ENCODE measurements around the gene IRF1. TPM values are rescaled to one million over a fixed set of nuclear protein-coding genes. Genes with fewer than 3 reads are reported as not detected.
"Not testable (repeated sequence)": the region's sequence is repeated elsewhere in the genome, so short reads cannot be mapped to it uniquely, and the experiment has no call there.

The IRF1 gene, protein sequence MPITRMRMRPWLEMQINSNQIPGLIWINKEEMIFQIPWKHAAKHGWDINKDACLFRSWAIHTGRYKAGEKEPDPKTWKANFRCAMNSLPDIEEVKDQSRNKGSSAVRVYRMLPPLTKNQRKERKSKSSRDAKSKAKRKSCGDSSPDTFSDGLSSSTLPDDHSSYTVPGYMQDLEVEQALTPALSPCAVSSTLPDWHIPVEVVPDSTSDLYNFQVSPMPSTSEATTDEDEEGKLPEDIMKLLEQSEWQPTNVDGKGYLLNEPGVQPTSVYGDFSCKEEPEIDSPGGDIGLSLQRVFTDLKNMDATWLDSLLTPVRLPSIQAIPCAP
- 366 and 371 TPM in 2 replicates for total RNA-seq

DNA sequence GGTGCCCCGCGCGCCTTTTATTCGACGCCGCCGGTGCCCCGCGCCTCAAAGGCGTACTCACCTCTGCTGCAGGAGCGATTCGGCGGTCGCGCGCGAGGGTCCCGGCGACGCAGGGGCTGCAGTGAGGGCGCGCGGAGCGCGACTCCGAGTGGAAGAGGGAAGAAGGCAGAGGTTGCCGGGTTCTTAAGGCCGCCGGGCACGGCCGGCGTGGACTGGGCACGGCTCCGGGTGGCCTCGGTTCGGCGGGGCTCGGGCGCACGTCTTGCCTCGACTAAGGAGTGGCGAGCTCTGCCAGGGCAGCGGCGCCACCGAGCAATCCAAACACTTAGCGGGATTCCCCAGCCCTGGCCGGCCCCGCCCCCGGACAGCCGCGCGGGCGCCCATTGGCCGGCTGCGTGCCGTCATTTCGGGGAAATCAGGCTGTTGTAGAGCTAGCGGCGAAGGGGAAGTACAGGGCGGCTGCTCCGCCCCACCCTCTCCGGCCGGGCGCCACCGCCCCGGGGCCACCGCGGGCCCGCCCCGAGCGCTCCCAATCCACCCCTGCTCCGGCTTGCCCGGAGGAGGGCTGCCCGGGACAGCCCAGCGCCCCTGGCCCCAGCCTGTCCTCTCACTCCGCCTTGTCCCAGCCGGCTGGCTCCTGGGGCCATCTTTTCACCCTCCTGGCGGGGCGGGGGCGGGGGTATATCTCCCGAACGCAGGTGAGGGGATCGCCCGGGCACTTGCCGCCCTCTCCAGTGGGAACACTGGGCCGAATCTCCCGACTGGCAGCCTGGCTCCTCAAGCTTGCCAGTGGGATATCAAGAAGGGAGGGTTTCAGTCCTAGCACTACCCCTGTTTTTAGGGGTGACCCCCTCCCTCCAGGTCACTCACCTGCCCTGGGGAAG lies at the start of gene IRF1:
IRF1 (minus strand) TSS at position 290 of the 884 bp plus-strand sequence. CDS start 1,295 bp downstream, outside the sequence.
- intact Hi-C loops (cut with micrococcal nuclease) = loop anchor here (1.0 to 10.0 kb wide), 9 partner anchors 17 to 1228 kb away; partner anchors contain the start of genes CDC42SE2 and RAPGEF6

DNA sequence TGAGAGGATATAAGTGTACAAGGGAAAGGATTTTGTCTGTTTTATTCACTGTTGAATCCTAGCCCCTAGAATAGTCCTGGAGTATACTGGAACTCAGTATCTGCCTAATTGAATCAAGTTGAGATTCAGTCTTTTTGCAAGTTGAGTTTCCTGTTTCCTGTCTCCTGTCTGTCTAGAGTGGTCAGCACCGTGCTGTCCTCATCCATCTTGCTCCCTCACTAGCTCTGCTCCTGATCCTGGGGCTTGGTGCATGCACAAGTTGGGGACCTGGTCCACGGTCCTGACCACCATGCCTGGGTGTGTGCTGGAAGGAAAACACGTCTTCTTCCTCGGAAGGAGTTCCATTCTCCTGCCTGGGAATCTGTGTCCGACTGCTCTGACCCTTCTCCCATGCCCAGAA lies 49.6 kb upstream of the IRF1 start:
- intact Hi-C loops (cut with micrococcal nuclease) = no loop called here

DNA sequence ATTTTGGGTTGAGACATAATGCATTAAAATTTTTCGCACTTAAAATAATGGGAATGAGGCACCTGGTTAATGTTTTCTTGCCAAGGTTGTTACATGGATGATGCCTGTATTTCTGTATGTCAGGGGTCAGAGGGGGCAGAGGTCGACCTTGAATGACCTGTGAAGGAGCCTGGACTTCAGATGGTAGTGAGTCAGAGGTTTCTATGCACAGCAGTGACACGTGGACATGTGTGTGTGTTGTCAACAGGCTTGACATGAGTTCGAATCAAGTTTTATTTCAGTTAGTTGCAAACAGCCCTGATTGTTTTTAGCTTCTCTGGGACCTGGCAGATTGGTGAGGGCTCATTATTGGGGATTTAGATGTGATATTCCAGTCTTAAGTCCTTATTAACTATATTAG lies 49.1 kb upstream of the IRF1 start:
- intact Hi-C loops (cut with micrococcal nuclease) = no loop called here

DNA sequence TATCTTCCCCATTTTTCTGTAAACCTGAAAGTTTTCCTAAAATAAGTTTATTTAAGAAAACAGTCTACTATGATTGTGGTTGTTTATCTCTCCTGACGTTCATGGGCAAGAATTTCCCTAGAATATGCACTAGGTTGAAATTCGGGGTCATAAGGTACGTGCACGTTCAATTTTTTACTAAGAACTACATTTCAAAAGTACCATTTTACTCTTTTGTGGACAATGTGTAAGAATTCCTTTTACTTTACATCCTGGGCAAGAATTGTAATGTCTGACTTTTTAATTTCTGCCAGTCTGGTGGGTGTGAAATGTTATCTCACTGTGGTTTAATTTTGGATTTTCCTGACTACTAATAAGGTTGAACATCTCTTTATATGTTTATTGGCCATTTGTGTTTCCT lies 40.4 kb upstream of the IRF1 start:
- intact Hi-C loops (cut with micrococcal nuclease) = no loop called here

DNA sequence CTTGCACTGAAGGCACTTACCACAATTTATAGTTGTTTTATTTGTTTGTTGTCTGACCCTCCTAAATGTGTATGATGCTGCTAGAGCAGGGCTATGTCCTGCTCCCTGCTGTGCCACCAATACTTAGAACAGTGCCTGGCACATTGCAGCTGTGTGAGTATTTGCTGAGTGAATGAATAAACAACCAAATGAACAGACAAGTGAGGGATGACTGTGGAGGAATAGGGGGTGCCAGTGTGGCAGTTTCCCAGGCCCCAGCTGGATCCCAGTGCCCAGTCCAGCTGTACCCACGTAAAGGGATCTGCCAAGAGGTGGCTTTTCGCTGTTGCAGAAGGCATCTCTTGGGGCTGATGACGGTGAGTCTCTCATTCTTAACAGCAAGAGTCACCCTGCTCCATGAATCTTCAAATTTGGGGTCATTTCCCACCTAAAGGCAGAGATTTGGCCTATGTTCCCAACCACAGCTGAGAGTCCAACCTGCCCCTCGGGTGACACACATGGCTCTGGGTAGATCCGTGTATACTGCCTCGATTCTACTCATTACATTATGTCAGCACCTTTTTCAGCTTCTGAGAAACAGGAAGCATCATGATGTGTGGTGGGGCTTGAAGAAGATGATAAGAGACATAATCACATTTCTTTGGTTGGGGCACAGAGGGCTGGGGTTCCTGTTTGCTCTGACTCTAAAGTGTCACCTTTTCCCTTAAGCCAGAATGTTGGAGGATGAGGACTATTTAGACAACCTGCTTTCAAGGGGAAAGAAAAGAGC lies 38.5 kb upstream of the IRF1 start:
- intact Hi-C loops (cut with micrococcal nuclease) = loop anchor here (5.0 to 10.0 kb wide), 4 partner anchors 33 to 208 kb away; partner anchors contain the start of gene KIF3A

DNA sequence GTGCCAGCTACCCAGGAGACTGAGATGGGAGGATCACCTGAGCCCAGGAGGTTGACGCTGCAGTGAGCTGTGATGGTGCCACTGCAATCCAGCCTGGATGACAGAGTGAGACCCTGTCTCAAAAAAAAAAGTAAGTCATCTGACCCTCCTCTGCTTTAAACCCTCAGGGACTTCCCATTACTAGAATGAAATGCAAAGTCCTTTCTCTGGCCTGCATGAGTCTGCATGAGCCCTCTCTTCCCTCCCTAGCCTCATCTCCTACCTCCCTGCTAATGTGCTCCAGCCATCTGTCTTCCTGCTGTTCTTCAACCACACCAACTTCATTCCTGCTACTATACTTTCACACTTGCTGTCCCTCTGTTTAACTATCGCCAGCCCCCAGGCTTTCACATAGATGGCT lies 37.4 kb upstream of the IRF1 start:
- intact Hi-C loops (cut with micrococcal nuclease) = loop anchor here (5.0 to 10.0 kb wide), 4 partner anchors 34 to 209 kb away; partner anchors contain the start of gene KIF3A

DNA sequence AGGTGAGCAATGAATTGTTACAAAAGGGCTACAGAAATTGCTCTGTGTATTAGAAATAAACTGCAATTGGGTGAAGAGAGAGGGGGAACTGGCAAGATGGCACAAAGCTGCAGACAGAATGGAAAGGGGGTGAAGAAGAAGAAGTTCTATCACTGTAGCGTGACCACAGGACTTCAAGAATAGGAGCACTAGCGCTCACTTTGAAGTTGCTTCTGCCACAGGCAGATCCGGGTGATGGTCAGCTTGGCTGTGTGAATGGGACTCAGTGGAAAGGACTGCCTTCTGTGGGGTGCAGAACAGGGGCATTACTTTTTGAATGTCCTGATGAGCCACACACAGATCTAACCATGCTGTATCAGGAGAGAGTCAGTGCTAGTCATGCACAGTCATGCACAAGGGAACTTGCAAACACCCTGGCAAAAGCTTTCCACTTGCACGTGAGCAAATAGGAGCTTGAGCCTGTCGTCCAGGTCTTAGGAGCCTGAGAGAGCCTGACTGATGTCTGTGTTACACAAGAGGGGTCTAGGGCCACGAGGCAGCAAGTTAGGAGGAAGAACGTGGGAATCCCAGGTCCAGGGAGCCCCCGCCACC lies 36.5 kb upstream of the IRF1 start:
- intact Hi-C loops (cut with micrococcal nuclease) = loop anchor here (1.0 to 10.0 kb wide), 6 partner anchors 35 to 293 kb away; partner anchors contain the start of gene KIF3A

DNA sequence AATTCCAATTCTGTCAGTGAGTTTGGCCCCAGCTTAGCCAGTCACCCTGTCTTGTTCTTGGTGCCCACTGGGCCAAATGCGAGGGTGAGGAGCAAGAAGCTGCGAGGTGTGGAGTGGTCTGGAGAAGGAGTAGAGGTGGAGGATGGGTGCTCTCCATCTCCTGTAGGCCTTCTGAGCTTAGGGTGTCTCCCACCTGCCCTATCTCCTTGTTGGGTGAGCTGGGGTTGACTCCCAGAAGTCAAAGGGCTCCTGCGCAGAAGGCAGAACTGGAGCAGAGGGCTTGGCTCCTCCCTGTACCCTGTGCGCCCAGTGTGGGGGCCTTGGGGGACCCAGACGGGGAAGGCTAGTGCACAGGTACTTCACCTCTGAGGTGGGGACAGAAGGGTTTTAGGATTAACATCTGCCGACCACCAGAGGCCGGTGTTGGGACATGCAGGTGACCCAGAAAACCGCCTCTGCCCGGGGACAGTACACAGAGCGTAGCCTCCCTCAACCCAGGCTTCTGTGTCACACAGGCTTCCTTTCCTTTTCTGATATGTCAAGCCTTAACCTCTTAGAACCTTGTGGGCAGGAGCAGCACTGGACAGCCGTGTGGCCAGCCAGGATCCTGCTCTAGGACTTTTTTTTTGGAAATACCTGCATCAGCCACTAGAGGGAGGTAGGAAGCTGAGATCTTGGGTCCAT lies 35.9 kb upstream of the IRF1 start:
- intact Hi-C loops (cut with micrococcal nuclease) = loop anchor here (1.0 to 10.0 kb wide), 6 partner anchors 36 to 294 kb away; partner anchors contain the start of gene KIF3A

DNA sequence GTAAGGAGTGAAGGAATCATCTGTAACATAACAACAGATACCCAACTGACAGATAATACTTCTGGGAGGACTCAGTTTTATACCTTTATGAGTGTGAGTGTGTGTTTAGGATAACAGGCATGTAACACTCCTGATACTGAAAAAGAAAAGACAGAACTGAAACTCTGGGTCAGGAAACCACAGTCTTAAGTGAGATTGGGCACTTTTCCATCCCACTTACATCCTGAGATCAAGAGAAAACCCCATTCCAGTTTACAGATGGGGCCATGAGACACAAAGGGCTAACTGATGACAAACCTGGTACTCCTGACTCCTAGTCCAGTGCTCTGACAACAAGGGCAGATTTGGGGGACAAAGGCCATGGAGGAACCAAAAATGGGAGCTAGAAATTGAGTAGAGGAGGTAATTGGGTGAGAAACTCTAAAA lies 34.7 kb upstream of the IRF1 start:
- intact Hi-C loops (cut with micrococcal nuclease) = loop anchor here (5.0 to 10.0 kb wide), 4 partner anchors 37 to 212 kb away; partner anchors contain the start of gene KIF3A

DNA sequence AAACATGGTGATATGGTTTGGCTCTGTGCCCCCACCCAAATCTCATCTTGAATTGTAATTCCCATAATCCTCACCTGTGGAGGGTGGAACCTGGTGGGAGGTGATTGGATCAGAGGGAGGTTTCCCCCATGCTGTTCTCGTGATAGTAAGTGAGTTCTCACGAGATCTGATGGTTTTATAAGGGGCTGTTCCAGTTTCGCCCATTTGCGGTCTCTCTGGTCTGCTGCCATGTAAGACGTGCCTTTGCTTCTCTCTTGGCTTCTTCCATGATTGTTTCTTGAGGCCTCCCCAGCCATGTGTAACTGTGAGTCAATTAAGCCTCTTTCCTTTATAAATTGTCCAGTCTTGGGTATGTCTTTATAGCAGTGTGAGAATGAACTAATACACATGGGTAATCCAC lies 34.3 kb upstream of the IRF1 start:
- intact Hi-C loops (cut with micrococcal nuclease) = loop anchor here (5.0 to 10.0 kb wide), 4 partner anchors 37 to 212 kb away; partner anchors contain the start of gene KIF3A

DNA sequence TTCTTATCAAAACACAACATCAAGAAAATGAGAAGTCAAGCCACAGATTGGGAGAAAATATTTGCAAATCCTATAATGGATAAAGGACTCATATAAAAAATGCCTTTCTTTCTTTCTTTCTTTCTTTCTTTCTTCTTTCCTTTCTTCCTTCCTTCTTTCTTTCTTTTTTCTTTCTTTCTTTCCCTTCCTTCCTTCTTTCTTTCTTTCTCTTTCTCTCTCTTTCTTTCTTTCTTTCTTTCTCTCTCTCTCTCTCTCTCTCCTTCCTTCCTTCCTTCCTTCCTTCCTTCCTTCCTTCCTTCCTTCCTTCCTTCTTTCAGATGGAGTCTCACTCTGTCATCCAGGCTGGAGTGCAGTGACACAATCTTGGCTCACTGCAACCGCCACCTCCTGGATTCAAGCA lies 31.5 kb upstream of the IRF1 start:
- intact Hi-C loops (cut with micrococcal nuclease) = loop anchor here (10.0 kb wide), 1 partner anchor 63 kb away; no protein-coding TSS in a partner anchor

DNA sequence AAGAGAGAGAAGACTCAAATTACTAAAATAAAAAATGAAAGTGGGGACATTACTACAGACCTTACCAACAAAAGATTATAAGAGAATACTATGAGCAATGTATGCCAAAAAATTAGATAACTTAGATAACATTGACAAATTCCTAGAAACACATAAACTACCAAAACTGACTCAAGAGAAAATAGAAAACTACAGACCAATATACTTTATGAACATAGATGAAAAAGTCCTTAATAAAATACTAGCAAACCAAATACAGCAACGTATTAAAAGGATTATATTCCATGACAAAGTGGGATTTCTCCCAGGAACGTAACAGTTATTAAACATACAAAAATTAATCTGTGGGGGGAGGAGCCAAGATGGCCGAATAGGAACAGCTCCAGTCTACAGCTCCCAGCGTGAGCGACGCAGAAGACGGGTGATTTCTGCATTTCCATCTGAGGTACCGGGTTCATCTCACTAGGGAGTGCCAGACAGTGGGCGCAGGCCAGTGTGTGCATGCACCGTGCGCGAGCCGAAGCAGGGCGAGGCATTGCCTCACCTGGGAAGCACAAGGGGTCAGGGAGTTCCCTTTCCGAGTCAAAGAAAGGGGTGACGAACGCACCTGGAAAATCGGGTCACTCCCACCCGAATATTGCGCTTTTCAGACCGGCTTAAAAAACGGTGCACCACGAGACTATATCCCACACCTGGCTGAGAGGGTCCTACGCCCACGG lies 23.2 kb upstream of the IRF1 start:
- intact Hi-C loops (cut with micrococcal nuclease) = not testable (repeated sequence)

DNA sequence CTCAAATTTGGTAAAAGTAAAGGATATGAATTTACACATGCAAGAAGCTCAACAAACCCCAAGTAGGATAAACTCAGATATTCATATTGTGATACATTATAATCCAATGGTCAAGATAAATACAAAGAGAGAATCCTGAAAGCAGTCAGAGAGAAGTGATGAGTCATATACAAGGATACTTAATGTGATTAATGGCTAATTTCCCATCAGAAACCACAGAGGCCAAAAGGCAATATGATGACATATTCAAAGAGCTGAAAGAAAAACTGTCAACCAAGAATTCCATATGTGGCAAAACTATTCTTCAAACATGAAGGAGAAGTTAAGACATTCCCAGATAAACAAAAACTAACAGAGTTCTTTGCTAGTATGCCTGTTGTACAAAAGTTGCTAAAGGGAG lies 19.5 kb upstream of the IRF1 start:
- intact Hi-C loops (cut with micrococcal nuclease) = no loop called here

DNA sequence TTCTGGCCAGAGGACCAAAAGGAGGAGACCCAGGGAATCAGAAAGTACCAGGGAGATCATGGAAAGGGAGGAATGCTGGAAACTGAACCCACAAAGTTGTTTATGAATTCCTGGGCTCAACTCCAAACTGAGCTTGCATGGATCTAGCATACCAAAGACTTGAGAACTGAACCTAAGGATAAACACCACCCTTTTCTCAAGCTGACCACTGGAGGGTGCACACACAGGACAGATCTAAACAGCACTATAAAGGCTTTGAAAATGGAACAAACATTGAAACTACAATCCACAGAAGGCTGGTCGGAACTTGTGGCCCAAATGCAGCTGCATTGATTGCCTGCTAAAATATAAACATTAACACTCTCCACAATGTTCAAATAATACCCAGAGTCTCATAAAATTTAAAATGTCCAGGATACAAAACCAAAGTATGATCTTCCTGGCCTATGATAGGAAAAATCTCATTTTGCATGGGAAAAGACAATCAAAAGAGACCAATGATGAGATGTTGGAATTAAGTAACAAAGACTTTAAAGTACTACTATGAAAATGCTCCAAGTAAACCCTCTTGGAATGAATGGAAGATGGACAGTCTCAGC lies 15.6 kb upstream of the IRF1 start:
- intact Hi-C loops (cut with micrococcal nuclease) = no loop called here

DNA sequence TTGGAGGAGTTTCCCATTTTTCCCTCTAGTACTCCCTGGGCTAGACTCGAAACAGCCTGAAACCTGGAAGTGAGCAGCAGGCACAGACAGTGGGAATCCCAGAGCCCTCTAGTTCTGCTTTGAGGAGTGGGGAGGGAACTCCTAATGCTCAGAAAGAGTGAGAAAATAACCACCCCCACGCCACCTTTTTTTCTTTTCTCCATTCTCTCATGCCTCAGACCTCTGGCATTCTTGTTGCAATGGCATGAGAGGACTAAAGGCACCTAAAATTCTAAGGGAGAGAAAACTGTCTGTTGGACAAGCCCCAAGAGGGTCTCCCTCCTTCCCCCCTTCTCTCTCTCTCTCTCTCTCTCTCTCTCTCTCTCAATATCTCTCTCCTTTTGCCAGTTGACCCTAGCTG lies 15.1 kb upstream of the IRF1 start:
- intact Hi-C loops (cut with micrococcal nuclease) = no loop called here

DNA sequence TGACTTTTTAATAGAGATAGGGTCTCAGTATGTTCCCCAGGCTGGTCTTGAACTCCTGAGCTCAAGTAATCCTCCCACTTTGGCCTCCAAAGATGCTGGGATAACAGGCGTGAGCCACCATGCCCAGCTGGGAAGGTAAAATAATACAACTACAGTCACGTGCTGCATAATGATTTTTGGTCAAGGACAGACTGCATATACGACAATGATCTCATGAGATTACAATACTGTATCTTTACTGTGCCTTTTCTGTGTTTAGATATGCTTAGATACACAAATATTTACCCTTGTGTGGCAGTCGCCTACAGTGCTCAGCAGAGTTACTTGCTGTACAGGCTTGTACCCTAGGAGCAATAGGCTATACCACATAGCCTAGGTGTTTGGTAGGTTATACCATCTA lies 14.2 kb upstream of the IRF1 start:
- intact Hi-C loops (cut with micrococcal nuclease) = no loop called here

DNA sequence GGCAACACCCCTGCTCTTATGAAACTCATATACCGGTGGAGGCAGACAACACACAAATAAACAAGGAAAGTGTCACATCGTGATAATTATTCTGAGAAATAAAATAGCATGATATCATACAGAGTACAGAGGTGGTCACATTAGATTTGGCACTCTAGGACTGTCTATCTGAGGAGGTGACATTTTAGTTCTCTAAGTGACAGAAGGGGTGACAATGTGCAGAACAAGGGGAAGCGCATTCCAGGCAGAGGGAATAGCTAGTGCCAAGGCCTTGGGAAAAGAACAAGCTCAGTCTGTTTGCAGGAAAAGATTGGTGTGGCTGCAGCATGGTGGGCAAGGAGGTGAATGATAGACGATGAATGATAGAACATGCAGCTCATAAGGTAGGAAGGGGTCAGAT lies 12.7 kb upstream of the IRF1 start:
- intact Hi-C loops (cut with micrococcal nuclease) = no loop called here

DNA sequence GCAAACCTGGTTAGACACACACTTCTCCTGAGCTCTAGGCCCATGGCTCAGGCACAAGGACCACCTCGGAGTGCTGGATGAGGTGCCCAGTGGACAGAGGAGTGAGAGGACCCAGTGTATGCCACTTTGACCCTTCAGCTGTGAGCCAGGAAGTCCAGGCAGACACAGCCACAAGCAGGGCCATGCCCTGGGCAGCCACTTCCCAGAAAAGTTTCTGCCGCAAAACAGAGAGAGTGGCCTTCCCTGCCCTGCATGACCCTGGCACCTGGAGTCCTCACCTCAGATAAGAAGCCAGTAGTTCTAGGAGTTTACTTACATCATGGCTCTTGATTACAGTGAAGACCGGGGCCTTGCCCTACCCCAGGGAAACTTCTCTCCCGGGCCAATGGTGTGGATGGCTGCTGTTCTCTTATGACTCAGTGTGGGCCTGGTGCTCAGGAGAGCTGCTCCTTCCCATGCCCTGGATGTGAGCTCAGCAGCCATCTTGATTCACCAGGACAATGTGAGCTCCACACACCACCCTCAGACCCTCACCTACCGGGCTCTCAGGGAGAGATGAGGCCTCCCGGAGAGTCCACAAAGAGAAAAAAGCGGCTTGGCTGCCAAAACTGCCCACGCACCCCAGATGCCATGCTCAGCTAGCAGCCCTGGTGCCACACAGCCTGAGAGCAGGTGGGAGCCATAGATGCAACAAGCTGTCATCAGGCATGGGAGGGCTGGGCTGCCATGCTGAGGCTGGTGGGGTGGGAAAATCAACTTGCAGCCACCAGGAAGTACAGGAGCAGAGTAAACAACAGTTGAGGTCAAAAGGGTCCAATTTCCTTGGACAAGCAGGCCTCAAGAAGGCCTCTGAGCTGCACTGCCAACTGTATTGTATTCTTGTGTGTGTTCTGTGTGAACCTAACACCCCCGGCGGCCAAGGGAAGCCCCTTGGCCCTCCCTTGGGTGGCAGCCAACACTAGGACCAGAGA lies 11.7 kb upstream of the IRF1 start:
- intact Hi-C loops (cut with micrococcal nuclease) = loop anchor here (1.0 kb wide), 1 partner anchor 116 kb away; no protein-coding TSS in a partner anchor

Data from T-helper 2 cell treated with Interferon-gamma antibody and Interleukin-4, amounts not matched to agents 100 ng/mL and 5 ng/mL, for 36 hours (primary cell).